B cell (primary cell): ENCODE measurements around the gene DDAH2.

Source experiments
- EZH2 ChIP-seq: IDR thresholded peaks from 2 replicates; pipeline ENCODE4 v1.6.1; 2012; ENCODE audit warnings: borderline replicate concordance, low read depth, mild to moderate bottlenecking, moderate library complexity, low read length; ENCODE audit not compliant: insufficient read depth, poor library complexity, severe bottlenecking
- TF ChIP-seq, protein P1 (sequence below): fragments of 200-600 bp; IDR thresholded peaks from one replicate; pipeline ENCODE4 v1.8.0; 2022; ENCODE audit warnings: antibody characterized with exemption, mild to moderate bottlenecking

- no peak for TF ChIP-seq EZH2
- TF ChIP-seq, protein P1, sequence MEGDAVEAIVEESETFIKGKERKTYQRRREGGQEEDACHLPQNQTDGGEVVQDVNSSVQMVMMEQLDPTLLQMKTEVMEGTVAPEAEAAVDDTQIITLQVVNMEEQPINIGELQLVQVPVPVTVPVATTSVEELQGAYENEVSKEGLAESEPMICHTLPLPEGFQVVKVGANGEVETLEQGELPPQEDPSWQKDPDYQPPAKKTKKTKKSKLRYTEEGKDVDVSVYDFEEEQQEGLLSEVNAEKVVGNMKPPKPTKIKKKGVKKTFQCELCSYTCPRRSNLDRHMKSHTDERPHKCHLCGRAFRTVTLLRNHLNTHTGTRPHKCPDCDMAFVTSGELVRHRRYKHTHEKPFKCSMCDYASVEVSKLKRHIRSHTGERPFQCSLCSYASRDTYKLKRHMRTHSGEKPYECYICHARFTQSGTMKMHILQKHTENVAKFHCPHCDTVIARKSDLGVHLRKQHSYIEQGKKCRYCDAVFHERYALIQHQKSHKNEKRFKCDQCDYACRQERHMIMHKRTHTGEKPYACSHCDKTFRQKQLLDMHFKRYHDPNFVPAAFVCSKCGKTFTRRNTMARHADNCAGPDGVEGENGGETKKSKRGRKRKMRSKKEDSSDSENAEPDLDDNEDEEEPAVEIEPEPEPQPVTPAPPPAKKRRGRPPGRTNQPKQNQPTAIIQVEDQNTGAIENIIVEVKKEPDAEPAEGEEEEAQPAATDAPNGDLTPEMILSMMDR: no peak
Observed at GRCh38 chr6:31732029-31732428, 2.9 kb upstream of the DDAH2 start.
